HEK293 (cell line): Measurements from ENCODE around the gene ORC2.

Experiments used
- ELK4 ChIP-seq: IDR thresholded peaks from 2 replicates; pipeline ENCODE4 v1.6.1; 2011; ENCODE audit warnings: mild to moderate bottlenecking, low read depth, low read length, borderline replicate concordance
- FEZF1 ChIP-seq: fragments of 450-650 bp; formaldehyde crosslinking; IDR thresholded peaks from 2 replicates; pipeline ENCODE4 v1.5.1; 2016; ENCODE audit warnings: missing biosample characterization, missing genetic modification characterization
- KLF16 ChIP-seq: fragments of 450-650 bp; formaldehyde crosslinking; IDR thresholded peaks from 2 replicates; pipeline ENCODE4 v1.5.1; 2017; ENCODE audit warnings: missing biosample characterization, missing genetic modification characterization
- OSR2 ChIP-seq: fragments of 450-650 bp; formaldehyde crosslinking; IDR thresholded peaks from 2 replicates; pipeline ENCODE4 v1.5.1; 2016; ENCODE audit warnings: missing biosample characterization, missing genetic modification characterization
- WT1 ChIP-seq: fragments of 450-650 bp; formaldehyde crosslinking; IDR thresholded peaks from 2 replicates; pipeline ENCODE4 v1.5.1; 2016; ENCODE audit warnings: missing biosample characterization, missing genetic modification characterization
- ZBTB21 ChIP-seq: fragments of 450-650 bp; formaldehyde crosslinking; IDR thresholded peaks from 2 replicates; pipeline ENCODE4 v1.5.1; 2017; ENCODE audit warnings: missing biosample characterization, missing genetic modification characterization
- ZNF10 ChIP-seq: fragments of 450-650 bp; formaldehyde crosslinking; IDR thresholded peaks from 2 replicates; pipeline ENCODE4 v1.5.1; 2017; ENCODE audit warnings: missing biosample characterization, missing genetic modification characterization
- ZNF2 ChIP-seq: fragments of 450-650 bp; formaldehyde crosslinking; IDR thresholded peaks from 2 replicates; pipeline ENCODE4 v1.5.1; 2016; ENCODE audit warnings: missing biosample characterization, missing genetic modification characterization
- ZNF24 ChIP-seq: fragments of 450-650 bp; formaldehyde crosslinking; IDR thresholded peaks from 2 replicates; pipeline ENCODE4 v1.5.1; 2016; ENCODE audit warnings: missing biosample characterization, missing genetic modification characterization
- ZNF324 ChIP-seq: fragments of 450-650 bp; formaldehyde crosslinking; IDR thresholded peaks from 2 replicates; pipeline ENCODE4 v1.5.1; 2016; ENCODE audit warnings: missing biosample characterization, missing genetic modification characterization
- ZNF366 ChIP-seq: fragments of 450-650 bp; formaldehyde crosslinking; conservative IDR thresholded peaks from 2 replicates; pipeline ENCODE4 v1.5.1; 2016; ENCODE audit warnings: missing biosample characterization, missing genetic modification characterization
- TF ChIP-seq, protein P1 (sequence below): fragments of 450-650 bp; formaldehyde crosslinking; IDR thresholded peaks from 2 replicates; pipeline ENCODE4 v1.5.1; 2016; ENCODE audit warnings: missing biosample characterization, missing genetic modification characterization
- TF ChIP-seq, protein P2 (sequence below): fragments of 450-650 bp; formaldehyde crosslinking; IDR thresholded peaks from 2 replicates; pipeline ENCODE4 v1.5.1; 2016; ENCODE audit warnings: missing biosample characterization, missing genetic modification characterization
- TF ChIP-seq, protein P3 (sequence below): fragments of 450-650 bp; formaldehyde crosslinking; IDR thresholded peaks from 2 replicates; pipeline ENCODE4 v1.5.1; 2016; ENCODE audit warnings: missing biosample characterization, missing genetic modification characterization, low read depth
- TF ChIP-seq, protein P4 (sequence below): fragments of 450-650 bp; IDR thresholded peaks from 2 replicates; pipeline ENCODE4 v1.5.1; 2018; ENCODE audit warnings: missing biosample characterization, mild to moderate bottlenecking, missing genetic modification characterization
- TF ChIP-seq, protein P5 (sequence below): fragments of 450-650 bp; formaldehyde crosslinking; IDR thresholded peaks from 2 replicates; pipeline ENCODE4 v1.5.1; 2017; ENCODE audit warnings: missing biosample characterization, missing genetic modification characterization

Gene ORC2

DNA sequence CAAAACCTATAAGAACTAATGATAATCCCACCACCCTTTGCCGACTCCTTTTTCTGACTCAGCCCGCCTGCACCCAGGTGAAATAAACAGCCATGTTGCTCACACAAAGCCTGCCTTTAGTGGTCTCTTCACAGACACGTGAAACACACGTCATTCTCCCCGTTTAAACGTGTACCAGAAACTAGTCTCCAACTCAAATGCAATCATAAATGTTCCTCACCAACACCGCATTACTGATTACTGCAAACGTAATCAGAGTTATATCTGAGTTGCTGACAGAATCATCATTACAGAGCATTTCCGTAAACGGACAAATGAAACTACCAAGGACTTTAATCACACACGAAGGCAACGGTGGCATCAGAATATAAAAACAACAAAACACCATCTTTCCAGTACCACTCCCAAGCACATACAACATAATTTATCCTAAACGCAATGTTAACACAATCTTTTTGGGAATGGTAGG is 100.9 kb downstream of the ORC2 start (continued):
- TF ChIP-seq, protein P1, sequence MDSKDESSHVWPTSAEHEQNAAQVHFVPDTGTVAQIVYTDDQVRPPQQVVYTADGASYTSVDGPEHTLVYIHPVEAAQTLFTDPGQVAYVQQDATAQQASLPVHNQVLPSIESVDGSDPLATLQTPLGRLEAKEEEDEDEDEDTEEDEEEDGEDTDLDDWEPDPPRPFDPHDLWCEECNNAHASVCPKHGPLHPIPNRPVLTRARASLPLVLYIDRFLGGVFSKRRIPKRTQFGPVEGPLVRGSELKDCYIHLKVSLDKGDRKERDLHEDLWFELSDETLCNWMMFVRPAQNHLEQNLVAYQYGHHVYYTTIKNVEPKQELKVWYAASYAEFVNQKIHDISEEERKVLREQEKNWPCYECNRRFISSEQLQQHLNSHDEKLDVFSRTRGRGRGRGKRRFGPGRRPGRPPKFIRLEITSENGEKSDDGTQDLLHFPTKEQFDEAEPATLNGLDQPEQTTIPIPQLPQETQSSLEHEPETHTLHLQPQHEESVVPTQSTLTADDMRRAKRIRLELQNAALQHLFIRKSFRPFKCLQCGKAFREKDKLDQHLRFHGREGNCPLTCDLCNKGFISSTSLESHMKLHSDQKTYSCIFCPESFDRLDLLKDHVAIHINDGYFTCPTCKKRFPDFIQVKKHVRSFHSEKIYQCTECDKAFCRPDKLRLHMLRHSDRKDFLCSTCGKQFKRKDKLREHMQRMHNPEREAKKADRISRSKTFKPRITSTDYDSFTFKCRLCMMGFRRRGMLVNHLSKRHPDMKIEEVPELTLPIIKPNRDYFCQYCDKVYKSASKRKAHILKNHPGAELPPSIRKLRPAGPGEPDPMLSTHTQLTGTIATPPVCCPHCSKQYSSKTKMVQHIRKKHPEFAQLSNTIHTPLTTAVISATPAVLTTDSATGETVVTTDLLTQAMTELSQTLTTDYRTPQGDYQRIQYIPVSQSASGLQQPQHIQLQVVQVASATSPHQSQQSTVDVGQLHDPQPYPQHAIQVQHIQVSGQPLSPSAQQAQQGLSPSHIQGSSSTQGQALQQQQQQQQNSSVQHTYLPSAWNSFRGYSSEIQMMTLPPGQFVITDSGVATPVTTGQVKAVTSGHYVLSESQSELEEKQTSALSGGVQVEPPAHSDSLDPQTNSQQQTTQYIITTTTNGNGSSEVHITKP (tag by site-specific recombination): peak; percentile 14; the same call in 1 of the 2 replicates
- peak; percentile 74; the same call in 1 of the 2 replicates for TF ChIP-seq ZBTB21
- TF ChIP-seq ZNF324 (tag by site-specific recombination): 0 out of 2 replicates have a peak, but pooled peaks have one; percentile 53
- TF ChIP-seq, protein P2, sequence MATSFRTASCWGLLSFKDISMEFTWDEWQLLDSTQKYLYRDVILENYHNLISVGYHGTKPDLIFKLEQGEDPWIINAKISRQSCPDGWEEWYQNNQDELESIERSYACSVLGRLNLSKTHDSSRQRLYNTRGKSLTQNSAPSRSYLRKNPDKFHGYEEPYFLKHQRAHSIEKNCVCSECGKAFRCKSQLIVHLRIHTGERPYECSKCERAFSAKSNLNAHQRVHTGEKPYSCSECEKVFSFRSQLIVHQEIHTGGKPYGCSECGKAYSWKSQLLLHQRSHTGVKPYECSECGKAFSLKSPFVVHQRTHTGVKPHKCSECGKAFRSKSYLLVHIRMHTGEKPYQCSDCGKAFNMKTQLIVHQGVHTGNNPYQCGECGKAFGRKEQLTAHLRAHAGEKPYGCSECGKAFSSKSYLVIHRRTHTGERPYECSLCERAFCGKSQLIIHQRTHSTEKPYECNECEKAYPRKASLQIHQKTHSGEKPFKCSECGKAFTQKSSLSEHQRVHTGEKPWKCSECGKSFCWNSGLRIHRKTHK (tag by site-specific recombination): no peak
- TF ChIP-seq FEZF1 (tag by site-specific recombination): 0 out of 2 replicates have a peak, but pooled peaks have one; percentile 26
- 0 out of 2 replicates have a peak, but pooled peaks have one; percentile 14 for TF ChIP-seq KLF16
- peak; percentile 54; the same call in 1 of the 2 replicates for TF ChIP-seq ZNF10 (tag by site-specific recombination)
- TF ChIP-seq OSR2 (tag by site-specific recombination): peak; percentile 55
- TF ChIP-seq, protein P3, sequence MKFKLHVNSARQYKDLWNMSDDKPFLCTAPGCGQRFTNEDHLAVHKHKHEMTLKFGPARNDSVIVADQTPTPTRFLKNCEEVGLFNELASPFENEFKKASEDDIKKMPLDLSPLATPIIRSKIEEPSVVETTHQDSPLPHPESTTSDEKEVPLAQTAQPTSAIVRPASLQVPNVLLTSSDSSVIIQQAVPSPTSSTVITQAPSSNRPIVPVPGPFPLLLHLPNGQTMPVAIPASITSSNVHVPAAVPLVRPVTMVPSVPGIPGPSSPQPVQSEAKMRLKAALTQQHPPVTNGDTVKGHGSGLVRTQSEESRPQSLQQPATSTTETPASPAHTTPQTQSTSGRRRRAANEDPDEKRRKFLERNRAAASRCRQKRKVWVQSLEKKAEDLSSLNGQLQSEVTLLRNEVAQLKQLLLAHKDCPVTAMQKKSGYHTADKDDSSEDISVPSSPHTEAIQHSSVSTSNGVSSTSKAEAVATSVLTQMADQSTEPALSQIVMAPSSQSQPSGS (tag by site-specific recombination): peak; percentile 86
- TF ChIP-seq ZNF24 (tag by site-specific recombination): 0 out of 2 replicates have a peak, but pooled peaks have one; percentile 18
- no peak for TF ChIP-seq ELK4
- TF ChIP-seq, protein P4, sequence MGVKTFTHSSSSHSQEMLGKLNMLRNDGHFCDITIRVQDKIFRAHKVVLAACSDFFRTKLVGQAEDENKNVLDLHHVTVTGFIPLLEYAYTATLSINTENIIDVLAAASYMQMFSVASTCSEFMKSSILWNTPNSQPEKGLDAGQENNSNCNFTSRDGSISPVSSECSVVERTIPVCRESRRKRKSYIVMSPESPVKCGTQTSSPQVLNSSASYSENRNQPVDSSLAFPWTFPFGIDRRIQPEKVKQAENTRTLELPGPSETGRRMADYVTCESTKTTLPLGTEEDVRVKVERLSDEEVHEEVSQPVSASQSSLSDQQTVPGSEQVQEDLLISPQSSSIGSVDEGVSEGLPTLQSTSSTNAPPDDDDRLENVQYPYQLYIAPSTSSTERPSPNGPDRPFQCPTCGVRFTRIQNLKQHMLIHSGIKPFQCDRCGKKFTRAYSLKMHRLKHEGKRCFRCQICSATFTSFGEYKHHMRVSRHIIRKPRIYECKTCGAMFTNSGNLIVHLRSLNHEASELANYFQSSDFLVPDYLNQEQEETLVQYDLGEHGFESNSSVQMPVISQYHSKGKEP: peak; percentile 35; the same call in 1 of the 2 replicates
- 0 out of 2 replicates have a peak, but pooled peaks have one; percentile 31 for TF ChIP-seq ZNF2 (tag by site-specific recombination)
- TF ChIP-seq, protein P5, sequence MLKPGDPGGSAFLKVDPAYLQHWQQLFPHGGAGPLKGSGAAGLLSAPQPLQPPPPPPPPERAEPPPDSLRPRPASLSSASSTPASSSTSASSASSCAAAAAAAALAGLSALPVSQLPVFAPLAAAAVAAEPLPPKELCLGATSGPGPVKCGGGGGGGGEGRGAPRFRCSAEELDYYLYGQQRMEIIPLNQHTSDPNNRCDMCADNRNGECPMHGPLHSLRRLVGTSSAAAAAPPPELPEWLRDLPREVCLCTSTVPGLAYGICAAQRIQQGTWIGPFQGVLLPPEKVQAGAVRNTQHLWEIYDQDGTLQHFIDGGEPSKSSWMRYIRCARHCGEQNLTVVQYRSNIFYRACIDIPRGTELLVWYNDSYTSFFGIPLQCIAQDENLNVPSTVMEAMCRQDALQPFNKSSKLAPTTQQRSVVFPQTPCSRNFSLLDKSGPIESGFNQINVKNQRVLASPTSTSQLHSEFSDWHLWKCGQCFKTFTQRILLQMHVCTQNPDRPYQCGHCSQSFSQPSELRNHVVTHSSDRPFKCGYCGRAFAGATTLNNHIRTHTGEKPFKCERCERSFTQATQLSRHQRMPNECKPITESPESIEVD (tag by site-specific recombination): peak; percentile 83
- 0 out of 2 replicates have a peak, but pooled peaks have one; percentile 6 for TF ChIP-seq WT1
- TF ChIP-seq ZNF366: 0 out of 2 replicates have a peak, but pooled peaks have one; percentile 14
